H1 (cell line): Measurements from ENCODE around the gene DYNC1I1. TPM values are rescaled to one million over a fixed set of nuclear protein-coding genes. Genes with fewer than 3 reads are reported as not detected.

Experiments
- ATF3 ChIP-seq: IDR thresholded peaks from 2 replicates; pipeline ENCODE4 v1.6.1; 2011; ENCODE audit warnings: low read depth, mild to moderate bottlenecking, low read length; ENCODE audit not compliant: insufficient read depth
- USF2 ChIP-seq: IDR thresholded peaks from 2 replicates; pipeline ENCODE4 v1.6.1; 2011; ENCODE audit warnings: low read length, improper control_type of control experiment
- polyA plus RNA-seq, 7 experiments: library from polyadenylated mRNA; depleted of rRNA in 3 of 7; stranded (reverse) in 5 of 7; unstranded in 2 of 7; fragments of >200 nt in 5 of 7; fragments of 200-250 nt in 2 of 7; gene quantifications; 1 replicate in 5 of 7; 2 replicates in 1 of 7; 4 replicates in 1 of 7; pipeline versions ENCODE4 v1.2.1 to v1.2.3, GENCODE V29; 2011 to 2013; ENCODE audit warnings: missing spikeins in 2 of 7, mixed read lengths in 2 of 7
- total RNA-seq: library from RNA; stranded (reverse); fragmentation: NEBNext Ultra II Directional; extraction: Animal tissue kit (Norgen Biotek cat#: 25700); gene quantifications from 2 replicates; pipeline ENCODE4 v1.2.1, GENCODE V29; 2021

The DYNC1I1 gene
- total and polyA plus RNA-seq, 2 of the 8 experiments (the other 6 are each of a cell fraction or from before 2014, with no cell fraction given): 0.45 to 0.58 TPM

GRCh38 chr7:95784796-95785195 lies 12.4 kb downstream of the DYNC1I1 start (continued):
- no peak for TF ChIP-seq USF2
- TF ChIP-seq ATF3: no peak
